GM23338 (cell line): Measurements from ENCODE around the gene VAV3. TPM values are rescaled to one million over a fixed set of nuclear protein-coding genes. Genes with fewer than 3 reads are reported as not detected.

Experiments used
- ATAC-seq: fragments of 200-7000 bp; cut with Tn5 transposase; 3 replicates; pipeline ENCODE4 v1.9.1; 2020
- DNase-seq: peaks from one replicate; pipeline ENCODE4 v3.0.0-alpha.2; 2015; ENCODE audit warnings: low spot score
- H2AFZ ChIP-seq: fragments of 200-600 bp; sonication (generic); 2 replicates; pipeline ENCODE4 v1.8.0; 2016; ENCODE audit warnings: antibody characterized with exemption, mild to moderate bottlenecking, moderate library complexity
- H3F3A ChIP-seq: fragments of 200-600 bp; sonication (generic); replicated peaks from 2 replicates; pipeline ENCODE4 v1.8.0; 2017; ENCODE audit warnings: antibody characterized with exemption, mixed run types, low read depth
- H3K27ac ChIP-seq: fragments of 200-600 bp; sonication (generic); 2 replicates; pipeline ENCODE4 v1.6.1; 2016; ENCODE audit warnings: low read depth
- H3K27me3 ChIP-seq: fragments of 200-600 bp; sonication (generic); 2 replicates; pipeline ENCODE4 v1.8.0; 2016; ENCODE audit warnings: mild to moderate bottlenecking, mixed run types, moderate library complexity; ENCODE audit not compliant: insufficient read depth
- H3K36me3 ChIP-seq: fragments of 200-600 bp; sonication (generic); 2 replicates; pipeline ENCODE4 v1.8.0; 2016; ENCODE audit warnings: mild to moderate bottlenecking; ENCODE audit not compliant: insufficient read depth
- H3K4me1 ChIP-seq: fragments of 200-600 bp; sonication (generic); 2 replicates; pipeline ENCODE4 v1.8.0; 2016; ENCODE audit warnings: mild to moderate bottlenecking, moderate library complexity; ENCODE audit not compliant: insufficient read depth
- H3K4me2 ChIP-seq: fragments of 200-600 bp; sonication (generic); 2 replicates; pipeline ENCODE4 v1.7.1; 2017; ENCODE audit warnings: mixed run types
- H3K4me3 ChIP-seq: fragments of 200-600 bp; sonication (generic); 2 replicates; pipeline ENCODE4 v1.6.1; 2016; ENCODE audit warnings: mixed run types
- H3K79me2 ChIP-seq: fragments of 200-600 bp; sonication (generic); replicated peaks from 2 replicates; pipeline ENCODE4 v1.8.0; 2017; ENCODE audit warnings: mild to moderate bottlenecking; ENCODE audit not compliant: insufficient read depth
- H3K9me2 ChIP-seq: fragments of 200-600 bp; sonication (generic); 2 replicates; pipeline ENCODE4 v1.8.0; 2017; ENCODE audit not compliant: insufficient read depth
- H4K20me1 ChIP-seq: fragments of 200-600 bp; sonication (generic); replicated peaks from 2 replicates; pipeline ENCODE4 v1.8.0; 2017; ENCODE audit warnings: mild to moderate bottlenecking; ENCODE audit not compliant: insufficient read depth
- H3K27ac Mint-ChIP-seq: 2 replicates; pipeline ENCODE4 v1.8.0; 2020; ENCODE audit warnings: inconsistent platforms, mild to moderate bottlenecking, moderate library complexity, mixed read lengths
- H3K27me3 Mint-ChIP-seq: 3 replicates; pipeline ENCODE4 v1.8.0; 2022; ENCODE audit warnings: low read depth, mild to moderate bottlenecking, moderate library complexity, mixed read lengths, inconsistent platforms; ENCODE audit not compliant: insufficient read depth, poor library complexity
- H3K36me3 Mint-ChIP-seq: 3 replicates; pipeline ENCODE4 v1.8.0; 2021; ENCODE audit warnings: low read depth, mild to moderate bottlenecking, inconsistent platforms, moderate library complexity, mixed read lengths
- H3K4me1 Mint-ChIP-seq: 3 replicates; pipeline ENCODE4 v1.8.0; 2020; ENCODE audit warnings: mild to moderate bottlenecking, inconsistent platforms, mixed read lengths
- H3K4me3 Mint-ChIP-seq: 3 replicates; pipeline ENCODE4 v1.8.0; 2021; ENCODE audit warnings: moderate library complexity, mild to moderate bottlenecking, inconsistent platforms, mixed read lengths
- H3K9me3 Mint-ChIP-seq: 3 replicates; pipeline ENCODE4 v1.8.0; 2020; ENCODE audit warnings: moderate library complexity, mild to moderate bottlenecking, inconsistent platforms, mixed read lengths
- CREB1 ChIP-seq: fragments of 250-450 bp; sonication (Bioruptor Pico); IDR thresholded peaks from 2 replicates; pipeline ENCODE4 v1.5.0; 2020; ENCODE audit warnings: low read depth, mild to moderate bottlenecking, moderate library complexity
- CTCF ChIP-seq, 2 experiments: fragments of 200-600 bp in 1 of 2; sonication (generic) in 1 of 2; conservative IDR thresholded peaks; 2 replicates each; pipeline versions ENCODE4 v1.5.1 to v1.6.1; 2016 to 2017; ENCODE audit warnings: antibody characterized with exemption in 2 of 2, low read depth in 2 of 2, mild to moderate bottlenecking in 2 of 2, moderate library complexity in 1 of 2
- ETS1 ChIP-seq: IDR thresholded peaks from 2 replicates; pipeline ENCODE4 v1.6.1; 2016; ENCODE audit warnings: antibody characterized with exemption
- EZH2 ChIP-seq: fragments of 200-600 bp; sonication (generic); IDR thresholded peaks from one replicate; pipeline ENCODE4 v1.8.0; 2017; ENCODE audit warnings: antibody characterized with exemption, mild to moderate bottlenecking, low read depth; ENCODE audit not compliant: unreplicated experiment
- EZH2phosphoT487 ChIP-seq: fragments of 200-600 bp; sonication (generic); IDR thresholded peaks from one replicate; pipeline ENCODE4 v1.8.1; 2018; ENCODE audit warnings: antibody characterized with exemption; ENCODE audit not compliant: unreplicated experiment
- JUNB ChIP-seq: IDR thresholded peaks from one replicate; pipeline ENCODE4 v1.6.1; 2016; ENCODE audit warnings: antibody characterized with exemption; ENCODE audit not compliant: unreplicated experiment
- NANOG ChIP-seq: IDR thresholded peaks from 2 replicates; pipeline ENCODE4 v1.6.1; 2016; ENCODE audit warnings: antibody characterized with exemption, borderline replicate concordance
- POLR2AphosphoS5 ChIP-seq: IDR thresholded peaks from 2 replicates; pipeline ENCODE4 v1.6.1; 2016; ENCODE audit warnings: antibody characterized with exemption, low read depth
- REST ChIP-seq: IDR thresholded peaks from one replicate; pipeline ENCODE4 v1.6.1; 2018; ENCODE audit warnings: antibody characterized with exemption; ENCODE audit not compliant: unreplicated experiment
- STAT1 ChIP-seq: IDR thresholded peaks from one replicate; pipeline ENCODE4 v1.6.1; 2016; ENCODE audit warnings: antibody characterized with exemption; ENCODE audit not compliant: unreplicated experiment
- ZNF114 ChIP-seq: fragments of 250-450 bp; sonication (Bioruptor Pico); IDR thresholded peaks from 2 replicates; pipeline ENCODE4 v1.5.0; 2020; ENCODE audit warnings: mild to moderate bottlenecking, moderate library complexity
- ZNF331 ChIP-seq: fragments of 250-450 bp; sonication (Bioruptor Pico); IDR thresholded peaks from 2 replicates; pipeline ENCODE4 v1.5.0; 2020; ENCODE audit warnings: low read depth, mild to moderate bottlenecking, moderate library complexity
- polyA plus RNA-seq: library from polyadenylated mRNA; unstranded; fragments of >200 nt; fragmentation: Nextera tagmentation; extraction: Ambion mirVana; gene quantifications from 2 replicates; pipeline ENCODE4 v1.2.1, GENCODE V29; 2016
- total RNA-seq: library from RNA; depleted of rRNA; stranded (reverse); fragments of >200 nt; shearing (Covaris generic); gene quantifications from 2 replicates; pipeline ENCODE4 v1.2.3, GENCODE V29; 2014

VAV3 gene
- total and polyA plus RNA-seq, 2 experiments from 2014 or later, result 3.0 to 11.3 TPM

GRCh38 chr1:107677697-107678096, 287.3 kb downstream of the VAV3 start:
- Mint-ChIP-seq H3K36me3 (peaks cover 7% of the 10 kb centered on the region; the same call in 2 of the 3 replicates), H3K27ac (peak overlapping the region; percentile 62; the same call in 1 of the 2 replicates), H3K27me3 (no peaks in the 10 kb centered on the region), H3K4me3 (no peak overlapping the region), H3K4me1 (peaks cover 13% of the 10 kb centered on the region; the same call in 2 of the 3 replicates), H3K9me3 (peaks cover 2% of the 10 kb centered on the region; the same call in 2 of the 3 replicates)
- Histone ChIP-seq H3F3A (no peaks in the 10 kb centered on the region), H3K4me2 (no peak overlapping the region), H3K4me1 (no peaks in the 10 kb centered on the region), H3K79me2 (no peaks in the 10 kb centered on the region), H2AFZ (no peak overlapping the region), H3K4me3 (no peak overlapping the region), H3K36me3 (no peaks in the 10 kb centered on the region), H4K20me1 (no peaks in the 10 kb centered on the region), H3K9me2 (no peaks in the 10 kb centered on the region), H3K27ac (no peak overlapping the region), H3K27me3 (no peaks in the 10 kb centered on the region)
- DNase-seq (no peak), ATAC-seq (no peak)
- TF ChIP-seq ZNF331 (no peak), NANOG (no peak), CREB1 (CRISPR knock-in tag) (no peak), EZH2phosphoT487 (no peak), EZH2 (no peak), REST (no peak), ZNF114 (no peak), CTCF (conservative IDR thresholded peaks at IDR 0.05; ENCODE audit: low read depth in 2 of 2) (no peak), STAT1 (no peak), JUNB (no peak), POLR2AphosphoS5 (no peak)

- Mint-ChIP-seq H3K4me3 (no peak overlapping the region), H3K36me3 (peaks cover 7% of the 10 kb centered on the region; the same call in 2 of the 3 replicates), H3K4me1 (peaks cover 9% of the 10 kb centered on the region; the same call in 2 of the 3 replicates), H3K27ac (no peak overlapping the region), H3K9me3 (peaks cover 2% of the 10 kb centered on the region; the same call in 2 of the 3 replicates), H3K27me3 (no peaks in the 10 kb centered on the region)
- Histone ChIP-seq H3F3A (no peaks in the 10 kb centered on the region), H3K4me3 (no peak overlapping the region), H3K27me3 (no peaks in the 10 kb centered on the region), H3K4me1 (no peaks in the 10 kb centered on the region), H4K20me1 (no peaks in the 10 kb centered on the region), H3K27ac (no peak overlapping the region), H3K4me2 (no peak overlapping the region), H3K9me2 (no peaks in the 10 kb centered on the region), H3K79me2 (no peaks in the 10 kb centered on the region), H3K36me3 (no peaks in the 10 kb centered on the region), H2AFZ (no peak overlapping the region)
- ATAC-seq (no peak), DNase-seq (no peak)
- TF ChIP-seq ETS1 (no peak), CTCF (conservative IDR thresholded peaks at IDR 0.05; ENCODE audit: low read depth in 2 of 2) (no peak), REST (no peak), ZNF331 (no peak), CREB1 (CRISPR knock-in tag) (no peak)
These were observed 290.5 kb downstream of the VAV3 start for GRCh38 chr1:107674486-107674885.
